Body of pancreas (tissue), 4 donors: ENCODE measurements around the gene CAPZA1. TPM values are rescaled to one million over a fixed set of nuclear protein-coding genes. Genes with fewer than 3 reads are reported as not detected.

Source experiments
- ATAC-seq: fragments of 150-250 bp; one replicate; pipeline ENCODE4 v1.9.1; 2016
- DNase-seq, 4 donors: peaks; one replicate each; pipeline ENCODE4 v3.0.0-alpha.2; 2019
- H3K27ac ChIP-seq, 4 donors: fragments of 200-600 bp; sonication (generic); 1 replicate in 3 of 4; 2 replicates in 1 of 4; pipeline versions ENCODE4 v1.5.1 to v1.6.1; 2016 to 2019; ENCODE audit warnings: mild to moderate bottlenecking in 1 of 4, mixed read lengths in 1 of 4, moderate library complexity in 1 of 4
- H3K27me3 ChIP-seq, 2 donors: fragments of 200-600 bp; sonication (generic); one replicate each; pipeline ENCODE4 v1.6.0; 2016; ENCODE audit warnings: mild to moderate bottlenecking in 1 of 2
- H3K36me3 ChIP-seq, 2 donors: fragments of 200-600 bp; sonication (generic); replicated peaks in 1 of 2; 2 replicates each; pipeline ENCODE4 v1.5.1; 2016; ENCODE audit warnings: low read depth in 2 of 2; ENCODE audit not compliant: insufficient read depth in 1 of 2
- H3K4me1 ChIP-seq: fragments of 200-600 bp; sonication (generic); one replicate; pipeline ENCODE4 v1.6.0; 2016
- H3K4me3 ChIP-seq, 2 donors: fragments of 200-600 bp; sonication (generic); 1 replicate in 1 of 2; 2 replicates in 1 of 2; pipeline ENCODE4 v1.5.1; 2016 to 2019
- H3K9me3 ChIP-seq, 3 donors: fragments of 200-600 bp; sonication (generic); 1 replicate in 2 of 3; 2 replicates in 1 of 3; pipeline ENCODE4 v1.5.1; 2016
- CTCF ChIP-seq, 7 experiments: fragments of 450-650 bp in 4 of 7; fragments of 200-600 bp in 3 of 7; sonication (generic) in 3 of 7; IDR thresholded peaks; one replicate each; pipeline ENCODE4 v1.5.1; 2016 to 2019; ENCODE audit warnings: antibody characterized with exemption in 7 of 7
- POLR2A ChIP-seq, 3 donors: fragments of 450-650 bp; IDR thresholded peaks; one replicate each; pipeline ENCODE4 v1.6.1; 2016; ENCODE audit warnings: antibody characterized with exemption in 3 of 3, mild to moderate bottlenecking in 2 of 3
- WGBS, 2 donors: methylation state at CpG; one replicate each; pipeline ENCODE4 v1.1.5; 2017; 5-methylcytosine and 5-hydroxymethylcytosine counted together
- intact Hi-C: fragments of 100-400 bp; cut with DNase I; formaldehyde crosslinking; loops from one replicate; pipeline ENCODE4 v1.15.1; 2023
- total RNA-seq, 2 donors: library from RNA; depleted of rRNA; stranded (reverse); fragments of >200 nt; gene quantifications; one replicate each; pipeline ENCODE4 v1.1.0, GENCODE V29; 2016

Gene CAPZA1
- total RNA-seq, 2 donors from 2014 or later: 56.0 to 66.9 TPM

- Histone ChIP-seq H3K4me3 (no peak overlapping the region), H3K27ac (peak overlapping the region in 2 of 4 donors; percentile 89 to 95), H3K36me3 (no peaks in the 10 kb centered on the region), H3K27me3 (no peaks in the 10 kb centered on the region), H3K4me1 (peaks cover 37% of the 10 kb centered on the region), H3K9me3 (no peaks in the 10 kb centered on the region)
- TF ChIP-seq CTCF (IDR thresholded peaks at IDR 0.05): no peak
- DNase-seq: no peak
- intact Hi-C loops: no loop called here
- ATAC-seq: no peak
- 60 to 69% methylated on average over 6 of the region's 6 CpGs for WGBS, 2 donors
Measured at GRCh38 chr1:112708002-112708448, 88.4 kb downstream of the CAPZA1 start.

GRCh38 chr1:112708489-112708888 lies 88.9 kb downstream of the CAPZA1 start:
- intact Hi-C loops: no loop called here
- Histone ChIP-seq H3K36me3 (no peaks in the 10 kb centered on the region), H3K4me1 (peaks cover 37% of the 10 kb centered on the region), H3K27me3 (no peaks in the 10 kb centered on the region), H3K4me3 (no peak overlapping the region), H3K9me3 (no peaks in the 10 kb centered on the region), H3K27ac (no peak overlapping the region)
- no peak for ATAC-seq
- no peak for DNase-seq
- WGBS, 2 donors: 80 to 91% methylated on average over 3 of the region's 3 CpGs
- TF ChIP-seq POLR2A (IDR thresholded peaks at IDR 0.05): no peak
- no peak for TF ChIP-seq CTCF (IDR thresholded peaks at IDR 0.05)

GRCh38 chr1:112710159-112710558 lies 90.5 kb downstream of the CAPZA1 start:
- ATAC-seq (no peak), DNase-seq (no peak)
- intact Hi-C loops: loop anchor here (10.0 kb wide), 1 partner anchor 335 kb away; no protein-coding TSS in a partner anchor

GRCh38 chr1:112710586-112710985 lies 91.0 kb downstream of the CAPZA1 start:
- WGBS, 2 donors: 84 to 97% methylated on average over 3 of the region's 3 CpGs
- TF ChIP-seq CTCF (IDR thresholded peaks at IDR 0.05): no peak
- no peak for TF ChIP-seq POLR2A (IDR thresholded peaks at IDR 0.05)
- DNase-seq: no peak

More at GRCh38 chr1:112710159-112710558, 90.5 kb downstream of the CAPZA1 start:
- 78 to 85% methylated on average over 7 of the region's 7 CpGs for WGBS, 2 donors
- Histone ChIP-seq H3K27me3 (no peaks in the 10 kb centered on the region), H3K9me3 (no peaks in the 10 kb centered on the region), H3K4me3 (no peak overlapping the region), H3K4me1 (peaks cover 35% of the 10 kb centered on the region), H3K36me3 (no peaks in the 10 kb centered on the region), H3K27ac (no peak overlapping the region)
- TF ChIP-seq CTCF (IDR thresholded peaks at IDR 0.05) (no peak), POLR2A (IDR thresholded peaks at IDR 0.05) (no peak)

GRCh38 chr1:112711041-112711440 lies 91.4 kb downstream of the CAPZA1 start:
- no peaks in the 10 kb centered on the region for H3K27me3 ChIP-seq
- peaks cover 31% of the 10 kb centered on the region for H3K4me1 ChIP-seq
- H3K36me3 ChIP-seq: no peaks in the 10 kb centered on the region
- intact Hi-C loops: loop anchor here (10.0 kb wide), 1 partner anchor 334 kb away; no protein-coding TSS in a partner anchor
- H3K4me3 ChIP-seq: no peak overlapping the region
- DNase-seq (no peak), ATAC-seq (no peak)
- H3K9me3 ChIP-seq: no peaks in the 10 kb centered on the region
- 66 to 70% methylated on average over 7 of the region's 7 CpGs for WGBS, 2 donors
- H3K27ac ChIP-seq: no peak overlapping the region
- no peak for TF ChIP-seq POLR2A (IDR thresholded peaks at IDR 0.05)
- TF ChIP-seq CTCF (IDR thresholded peaks at IDR 0.05): no peak

More at GRCh38 chr1:112710586-112710985, 91.0 kb downstream of the CAPZA1 start:
- no peaks in the 10 kb centered on the region for H3K27me3 ChIP-seq
- no peak overlapping the region for H3K4me3 ChIP-seq
- no peaks in the 10 kb centered on the region for H3K36me3 ChIP-seq
- H3K4me1 ChIP-seq: peaks cover 31% of the 10 kb centered on the region
- no peaks in the 10 kb centered on the region for H3K9me3 ChIP-seq
- no peak overlapping the region for H3K27ac ChIP-seq
- intact Hi-C loops: loop anchor here (10.0 kb wide), 1 partner anchor 334 kb away; no protein-coding TSS in a partner anchor
- ATAC-seq: no peak
